Upper lobe of left lung (tissue), 4 donors: ENCODE results near the gene STX1B.

Experiments
- CTCF ChIP-seq, 6 experiments: fragments of 450-650 bp in 4 of 6; fragments of 200-600 bp in 2 of 6; sonication (generic) in 2 of 6; IDR thresholded peaks; one replicate each; pipeline ENCODE4 v1.5.1; 2016 to 2019; ENCODE audit warnings: antibody characterized with exemption in 6 of 6
- EP300 ChIP-seq, 4 donors: sonication (generic); formaldehyde crosslinking; IDR thresholded peaks; one replicate each; pipeline ENCODE4 v1.5.1; 2017; ENCODE audit warnings: antibody characterized with exemption in 4 of 4, control low read depth in 2 of 4

GRCh38 chr16:31025339-31025738 lies 14.9 kb upstream of the STX1B start:
- TF ChIP-seq EP300 (IDR thresholded peaks at IDR 0.05) (no peak), CTCF (IDR thresholded peaks at IDR 0.05) (no peak)
